ENCODE measurements around the gene SEC14L6. TPM values are rescaled to one million over a fixed set of nuclear protein-coding genes. Genes with fewer than 3 reads are reported as not detected.
"Not testable (repeated sequence)": the region's sequence is repeated elsewhere in the genome, so short reads cannot be mapped to it uniquely, and the experiment has no call there.

The SEC14L6 gene
- total RNA-seq, 1 donor from 2014 or later, result not detected

- DNase-seq (ENCODE audit: low read depth, low spot score), result not testable (repeated sequence)
Observed at GRCh38 chr22:30567277-30567676, 20.7 kb upstream of the SEC14L6 start.

GRCh38 chr22:30566125-30566524 lies 19.6 kb upstream of the SEC14L6 start:
- DNase-seq (ENCODE audit: low read depth, low spot score), result no peak

GRCh38 chr22:30565341-30565740 lies 18.8 kb upstream of the SEC14L6 start:
- no peak for DNase-seq (ENCODE audit: low read depth, low spot score)

- DNase-seq (ENCODE audit: low read depth, low spot score), result no peak
Observed at GRCh38 chr22:30564761-30565119, 18.2 kb upstream of the SEC14L6 start.

- DNase-seq (ENCODE audit: low read depth, low spot score), result no peak
Observed at GRCh38 chr22:30564045-30564760, 17.7 kb upstream of the SEC14L6 start.

GRCh38 chr22:30562366-30562765 lies 15.8 kb upstream of the SEC14L6 start:
- DNase-seq (ENCODE audit: low read depth, low spot score), result no peak

GRCh38 chr22:30561402-30562189 lies 15.1 kb upstream of the SEC14L6 start:
- no peak for DNase-seq (ENCODE audit: low read depth, low spot score)

GRCh38 chr22:30560643-30561202 lies 14.2 kb upstream of the SEC14L6 start:
- DNase-seq (ENCODE audit: low read depth, low spot score), result not testable (repeated sequence)

- no peak for DNase-seq (ENCODE audit: low read depth, low spot score)
Observed at GRCh38 chr22:30559889-30560288, 13.3 kb upstream of the SEC14L6 start.

GRCh38 chr22:30557243-30557642 lies 10.7 kb upstream of the SEC14L6 start:
- DNase-seq (ENCODE audit: low read depth, low spot score), result no peak

GRCh38 chr22:30556388-30556787 lies 9.8 kb upstream of the SEC14L6 start:
- no peak for DNase-seq (ENCODE audit: low read depth, low spot score)

- DNase-seq (ENCODE audit: low read depth, low spot score), result no peak
Observed at GRCh38 chr22:30555282-30556210, 9.0 kb upstream of the SEC14L6 start.

GRCh38 chr22:30553971-30554370 lies 7.4 kb upstream of the SEC14L6 start:
- DNase-seq (ENCODE audit: low read depth, low spot score), result no peak

GRCh38 chr22:30552719-30553118 lies 6.2 kb upstream of the SEC14L6 start:
- no peak for DNase-seq (ENCODE audit: low read depth, low spot score)

- DNase-seq (ENCODE audit: low read depth, low spot score), result not testable (repeated sequence)
Observed at GRCh38 chr22:30551813-30552212, 5.3 kb upstream of the SEC14L6 start.

GRCh38 chr22:30547188-30547587 lies 647 bp upstream of the SEC14L6 start:
- DNase-seq (ENCODE audit: low read depth, low spot score), result no peak

- DNase-seq (ENCODE audit: low read depth, low spot score), result no peak
Observed at GRCh38 chr22:30542811-30543188, 3.7 kb downstream of the SEC14L6 start.

GRCh38 chr22:30541961-30542810 lies 4.4 kb downstream of the SEC14L6 start:
- no peak for DNase-seq (ENCODE audit: low read depth, low spot score)

GRCh38 chr22:30541511-30541910 lies 5.0 kb downstream of the SEC14L6 start:
- DNase-seq (ENCODE audit: low read depth, low spot score), result not testable (repeated sequence)

- no peak for DNase-seq (ENCODE audit: low read depth, low spot score)
Observed at GRCh38 chr22:30539368-30539767, 7.2 kb downstream of the SEC14L6 start.

- DNase-seq (ENCODE audit: low read depth, low spot score), result no peak
Observed at GRCh38 chr22:30538280-30538679, 8.3 kb downstream of the SEC14L6 start.

All from pulmonary artery endothelial cell (primary cell).